GM19328 (cell line): ENCODE results near the gene ZNF444.

ENCODE experiments used
- ATAC-seq: cut with Tn5 transposase; IDR thresholded peaks from one replicate; pipeline ENCODE4 v1.9.1; 2021; ENCODE audit warnings: mild to moderate bottlenecking, moderate library complexity; ENCODE audit not compliant: unreplicated experiment

The ZNF444 gene

DNA sequence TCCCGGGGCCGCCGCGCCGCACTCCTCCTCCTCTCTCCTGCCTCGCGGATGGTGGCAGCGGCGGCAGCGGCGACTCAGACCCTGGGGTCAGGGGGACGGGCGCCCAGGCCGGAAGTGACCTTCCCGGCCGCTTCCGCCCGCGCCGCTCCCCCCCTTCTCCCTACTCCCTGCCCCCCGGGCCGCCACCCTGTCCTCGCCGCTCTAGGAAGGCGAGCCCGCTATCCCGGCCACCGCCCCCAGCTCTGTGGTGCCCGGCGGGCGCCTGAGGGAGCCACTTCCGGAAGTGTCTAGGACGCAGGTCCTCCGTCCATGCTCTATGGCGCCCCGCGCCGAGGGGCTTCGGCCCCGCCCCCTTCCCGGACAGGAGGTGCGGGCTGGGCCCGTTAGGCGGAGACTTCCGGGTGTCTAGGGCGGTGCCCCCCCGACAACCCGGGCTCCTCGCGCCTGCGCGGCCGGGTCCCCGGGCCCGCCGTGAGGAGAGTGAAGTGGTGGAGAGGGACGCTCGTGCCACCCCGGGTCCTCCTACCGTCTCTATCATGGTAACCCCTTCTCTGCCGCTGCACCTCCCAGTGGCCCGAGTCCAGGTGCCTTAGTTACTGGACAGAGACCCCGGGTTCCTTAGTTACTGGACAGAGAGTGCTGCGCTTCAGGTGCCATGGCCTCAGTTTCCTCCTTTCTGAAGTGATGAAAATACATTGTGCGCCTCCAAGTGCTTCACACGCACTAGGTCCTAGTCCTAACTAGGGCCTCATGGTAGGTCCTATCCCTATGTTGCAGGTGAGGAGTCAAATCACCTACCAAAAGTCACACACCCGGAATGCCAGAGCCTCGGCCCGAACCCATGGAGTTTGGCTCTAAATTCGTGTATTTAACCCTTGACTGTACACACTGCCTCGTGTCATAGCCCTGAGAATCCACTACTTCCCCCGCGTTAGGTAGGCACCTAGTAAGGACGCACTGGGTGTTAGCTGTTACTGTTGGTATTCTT, 19.6 kb upstream of the ZNF444 start, which contains the start of gene ZNF787:
Gene ZNF787 (minus strand): TSS at position 116 of the 988 bp plus-strand sequence. CDS start 18,078 bp downstream, outside the sequence.
- ATAC-seq: peak; percentile 78

DNA sequence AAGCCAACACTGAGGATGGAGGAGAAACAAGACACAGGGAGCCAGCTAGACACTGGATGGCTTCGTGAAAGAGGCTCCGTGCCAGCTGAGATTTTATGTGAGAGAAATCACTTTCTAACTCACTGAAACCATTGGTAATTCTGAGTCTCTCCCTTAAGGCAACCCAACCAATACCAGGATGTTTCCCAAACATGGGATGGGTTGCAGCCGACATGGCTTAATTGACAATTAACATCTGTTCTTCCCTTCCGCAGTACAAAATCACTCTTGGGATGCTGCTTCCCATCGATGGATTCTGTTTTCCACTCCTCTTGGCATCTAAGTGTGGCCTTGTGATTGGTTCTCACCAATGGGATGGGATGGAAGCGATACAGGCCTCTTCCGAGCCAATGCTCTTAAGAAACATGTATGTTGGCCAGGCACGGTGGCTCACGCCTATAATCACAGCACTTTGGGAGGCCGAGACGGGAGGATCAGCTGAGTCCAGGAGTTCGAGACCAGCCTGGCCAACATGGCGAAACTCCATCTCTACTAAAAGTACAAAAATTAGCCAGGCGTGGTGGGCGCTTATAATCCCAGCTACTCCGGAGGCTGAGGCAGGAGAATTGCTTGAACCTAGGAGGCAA, 17.7 kb upstream of the ZNF444 start:
- ATAC-seq: no peak

DNA sequence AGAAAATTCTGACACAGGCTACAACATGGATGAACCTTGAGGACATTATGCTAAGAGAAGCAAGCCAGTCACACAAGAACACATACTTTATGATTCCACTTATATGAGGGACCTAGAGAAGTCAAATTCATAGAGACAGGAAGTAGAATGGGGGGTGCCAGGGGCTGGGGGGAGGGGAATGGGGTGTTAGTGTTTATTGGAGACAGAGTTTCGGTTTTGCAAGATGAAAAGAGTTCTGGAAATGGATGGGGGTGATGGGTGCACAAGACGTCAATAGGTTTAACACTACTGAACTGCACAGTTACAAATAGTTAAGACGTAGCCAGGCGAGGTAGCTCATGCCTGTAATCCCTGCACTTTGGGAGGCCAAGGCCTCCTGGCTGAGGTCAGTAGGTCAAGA, 16.5 kb upstream of the ZNF444 start:
- no peak for ATAC-seq

DNA sequence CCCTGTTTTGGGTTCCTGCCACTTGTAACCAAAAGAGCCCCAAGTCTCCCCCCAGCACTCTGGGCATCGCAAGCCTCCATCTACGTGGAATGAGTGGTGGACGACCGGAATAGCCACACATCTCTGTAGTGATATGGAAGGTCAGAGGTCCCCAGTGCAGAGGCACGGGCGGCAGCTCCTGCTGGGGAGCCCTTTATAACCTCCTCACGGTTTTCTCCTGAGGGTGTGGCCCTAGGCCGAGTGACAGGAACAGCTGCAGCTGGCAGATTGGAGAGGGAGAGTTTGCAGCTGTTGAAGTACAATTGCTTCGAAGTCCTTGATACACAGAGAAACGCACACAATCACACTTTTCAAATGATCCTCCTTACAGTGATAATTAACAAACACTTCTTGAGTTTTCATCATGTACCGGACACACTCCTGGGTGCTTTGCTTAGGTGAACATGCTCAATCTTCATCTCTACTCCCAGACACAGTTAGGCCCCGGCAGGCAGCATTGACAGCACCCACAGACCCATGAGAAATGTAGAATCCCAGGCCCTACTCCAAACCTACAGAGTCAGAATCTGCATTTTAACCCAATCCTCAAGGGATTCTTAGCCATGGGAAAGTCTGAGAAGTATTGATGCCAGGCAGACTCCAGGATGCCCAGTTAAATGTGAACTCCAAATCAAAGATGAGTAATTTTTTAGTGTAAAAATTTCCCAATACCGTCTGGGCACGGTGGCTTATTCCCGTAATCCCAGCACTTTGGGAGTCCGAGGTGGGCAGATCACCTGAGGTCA, 15.1 kb upstream of the ZNF444 start:
- ATAC-seq: no peak

DNA sequence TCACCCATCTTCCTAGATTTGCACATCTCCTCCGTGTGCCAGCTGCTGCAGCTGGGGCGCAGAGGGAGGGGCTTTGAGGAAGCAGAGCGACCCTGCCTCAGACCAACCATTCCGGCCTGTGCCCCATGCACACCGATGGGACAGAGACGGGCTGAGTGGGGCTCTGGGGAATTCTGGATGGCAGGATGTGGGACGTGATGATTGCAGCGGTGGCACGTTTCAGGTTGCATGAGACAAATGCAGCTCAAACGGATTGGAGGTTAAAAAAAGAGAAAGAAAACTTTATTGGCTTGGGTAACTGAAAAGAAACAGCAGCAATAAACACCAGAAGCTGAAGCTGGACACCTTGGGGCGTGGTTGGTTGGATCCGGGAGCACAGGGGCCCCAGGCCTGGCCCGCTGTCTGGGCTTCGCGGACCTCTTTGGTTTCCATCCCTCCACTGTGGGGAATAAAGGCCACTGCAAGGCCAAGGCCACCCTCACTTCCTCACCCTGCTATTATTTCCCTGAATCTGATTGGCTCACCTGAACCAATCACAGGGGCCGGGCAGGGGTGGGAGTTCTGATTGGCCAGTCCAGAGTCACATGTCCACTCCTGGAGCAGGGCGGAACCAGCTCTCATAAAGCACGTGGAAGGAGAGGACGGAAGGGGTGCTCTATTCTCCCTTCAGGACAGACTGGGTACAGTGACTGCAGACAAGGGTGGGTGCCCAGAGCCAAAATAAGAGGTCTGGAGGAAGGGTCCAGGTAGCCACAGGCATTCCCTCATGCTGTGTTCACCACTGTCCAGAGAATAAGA, 13.9 kb upstream of the ZNF444 start:
- ATAC-seq: no peak

DNA sequence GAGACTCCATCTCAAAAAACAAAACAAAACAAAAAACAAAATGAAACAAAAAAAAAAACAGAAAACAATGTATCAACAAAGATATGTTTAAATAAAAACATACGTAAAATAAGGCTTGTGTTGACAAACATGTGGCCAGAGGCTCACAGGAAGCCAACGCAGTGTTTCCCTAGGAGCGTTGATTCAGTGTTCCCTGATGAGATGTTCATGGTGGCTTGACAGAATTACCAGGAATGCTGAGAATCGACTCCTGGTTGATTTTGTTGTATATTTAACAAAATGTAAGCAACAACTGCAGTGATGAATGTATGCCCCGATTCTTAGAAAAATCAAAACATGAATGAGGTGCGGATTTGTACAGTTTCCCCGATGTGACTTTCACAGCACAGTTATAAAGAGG, 11.1 kb upstream of the ZNF444 start:
- ATAC-seq: no peak

- no peak for ATAC-seq
Observed at GRCh38 chr19:56131651-56132050, 9.4 kb upstream of the ZNF444 start.

DNA sequence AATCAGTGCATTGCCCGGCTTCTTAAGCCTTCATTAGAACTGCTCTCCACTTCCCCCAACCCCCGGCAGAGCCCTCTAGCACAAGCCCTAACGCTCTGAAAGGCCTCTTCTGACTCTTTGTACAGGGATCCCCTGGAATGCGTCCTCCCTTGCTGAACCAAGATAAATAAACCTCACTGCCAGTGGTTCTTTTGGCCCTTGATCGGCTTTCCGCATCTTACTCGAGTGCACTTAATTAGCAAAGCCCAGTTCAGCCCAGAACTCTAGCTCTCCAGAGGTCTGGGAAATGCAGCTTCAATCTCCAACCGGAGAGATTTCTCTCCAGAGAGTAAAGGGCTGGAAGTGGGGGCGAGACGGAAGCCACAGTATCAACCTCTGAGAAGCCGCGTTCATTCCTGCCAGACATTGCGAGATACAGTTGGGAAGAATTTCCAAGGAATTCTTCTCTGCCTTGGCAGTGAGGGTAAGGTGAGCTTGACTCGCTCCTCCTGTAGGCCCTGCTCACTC, 8.7 kb upstream of the ZNF444 start:
- ATAC-seq: no peak

- peak; percentile 64 for ATAC-seq
Observed at GRCh38 chr19:56133858-56134653, 7.0 kb upstream of the ZNF444 start.

- ATAC-seq: no peak
Observed at GRCh38 chr19:56134654-56134921, 6.5 kb upstream of the ZNF444 start.

GRCh38 chr19:56136362-56136761, 4.7 kb upstream of the ZNF444 start:
- no peak for ATAC-seq

DNA sequence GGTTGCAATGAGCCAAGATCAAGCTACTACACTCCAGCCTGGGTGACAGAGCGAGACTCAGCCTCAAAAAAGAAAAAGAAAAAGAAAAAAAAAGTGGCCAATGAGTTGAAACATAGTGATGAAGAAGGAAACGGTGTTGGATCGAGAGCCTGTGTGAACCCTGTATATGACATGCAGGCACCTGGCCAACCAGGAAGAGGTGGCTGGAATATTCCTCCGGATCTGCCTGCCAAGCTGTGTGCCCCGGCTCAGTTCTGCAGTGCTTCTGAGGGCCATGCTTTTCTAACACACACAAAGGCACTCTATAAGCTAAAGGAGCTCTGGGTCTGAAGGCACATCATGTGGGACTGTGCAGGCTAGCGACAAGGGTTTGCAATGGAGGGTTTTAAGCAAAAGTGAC, 3.7 kb upstream of the ZNF444 start:
- no peak for ATAC-seq

GRCh38 chr19:56138069-56138468, 3.0 kb upstream of the ZNF444 start:
- ATAC-seq: no peak

DNA sequence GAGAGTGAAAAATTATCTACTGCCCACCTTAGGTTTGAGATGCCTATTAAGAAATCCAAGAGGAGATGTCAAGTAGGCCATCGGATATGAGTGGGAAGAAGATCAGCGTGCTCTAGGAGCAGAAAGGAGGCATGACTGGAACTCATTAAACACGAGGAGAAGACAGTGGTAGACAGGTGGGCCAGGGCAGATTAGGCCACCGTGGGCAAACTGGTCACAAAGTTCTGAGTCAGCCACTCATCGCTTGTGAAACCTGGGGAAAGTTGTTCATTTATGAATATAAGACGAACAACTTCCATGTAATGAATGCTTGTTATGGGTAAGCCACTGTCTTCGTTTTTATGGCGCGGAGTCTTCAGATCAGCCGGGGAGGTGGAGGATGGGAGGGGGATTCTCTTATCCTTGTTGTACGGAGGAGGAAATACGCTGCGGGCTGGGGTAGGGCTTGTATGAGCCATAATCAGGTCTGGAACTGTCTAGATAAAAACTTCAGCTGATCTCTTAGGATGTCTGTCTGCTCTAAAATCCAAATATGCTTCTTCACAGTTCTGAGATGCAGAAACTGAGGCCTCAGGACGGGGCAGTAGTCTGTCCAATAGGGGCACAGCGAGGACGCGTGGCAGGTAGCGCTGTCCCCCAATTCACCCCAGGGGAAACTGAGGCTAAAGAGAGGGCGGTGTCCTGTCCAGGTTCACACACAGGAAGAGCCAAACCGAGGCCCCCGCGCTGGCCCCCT, 1.1 kb upstream of the ZNF444 start:
- ATAC-seq: no peak

DNA sequence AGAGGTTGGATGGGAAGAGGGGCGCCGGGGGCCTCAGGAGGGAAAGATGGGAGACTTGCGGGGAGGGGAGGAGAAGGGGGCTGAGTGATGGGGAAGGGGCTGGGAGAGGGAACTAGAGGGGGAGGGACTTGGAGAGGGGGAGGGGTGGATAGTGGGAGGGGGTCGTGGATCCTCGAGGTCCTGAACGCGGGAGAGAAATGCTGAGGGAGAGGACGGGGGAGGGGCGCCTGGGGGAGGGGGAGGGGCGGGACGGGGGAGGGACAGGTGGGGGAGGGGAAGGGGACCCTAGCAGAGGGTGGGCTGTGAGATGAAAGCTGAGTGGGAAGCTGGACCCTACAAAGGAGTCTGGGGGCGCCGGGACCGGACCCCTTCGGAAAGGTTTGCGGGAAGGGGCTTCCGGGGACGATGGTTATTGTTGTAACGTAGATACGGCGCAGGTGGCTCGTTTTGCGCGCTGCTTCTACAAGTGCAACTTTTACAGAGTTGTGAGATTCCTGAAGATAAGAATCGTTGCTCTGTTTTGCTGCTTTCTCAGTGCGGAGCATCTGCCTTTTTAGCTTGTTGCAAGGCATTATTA, 418 bp downstream of the ZNF444 start:
- no peak for ATAC-seq

DNA sequence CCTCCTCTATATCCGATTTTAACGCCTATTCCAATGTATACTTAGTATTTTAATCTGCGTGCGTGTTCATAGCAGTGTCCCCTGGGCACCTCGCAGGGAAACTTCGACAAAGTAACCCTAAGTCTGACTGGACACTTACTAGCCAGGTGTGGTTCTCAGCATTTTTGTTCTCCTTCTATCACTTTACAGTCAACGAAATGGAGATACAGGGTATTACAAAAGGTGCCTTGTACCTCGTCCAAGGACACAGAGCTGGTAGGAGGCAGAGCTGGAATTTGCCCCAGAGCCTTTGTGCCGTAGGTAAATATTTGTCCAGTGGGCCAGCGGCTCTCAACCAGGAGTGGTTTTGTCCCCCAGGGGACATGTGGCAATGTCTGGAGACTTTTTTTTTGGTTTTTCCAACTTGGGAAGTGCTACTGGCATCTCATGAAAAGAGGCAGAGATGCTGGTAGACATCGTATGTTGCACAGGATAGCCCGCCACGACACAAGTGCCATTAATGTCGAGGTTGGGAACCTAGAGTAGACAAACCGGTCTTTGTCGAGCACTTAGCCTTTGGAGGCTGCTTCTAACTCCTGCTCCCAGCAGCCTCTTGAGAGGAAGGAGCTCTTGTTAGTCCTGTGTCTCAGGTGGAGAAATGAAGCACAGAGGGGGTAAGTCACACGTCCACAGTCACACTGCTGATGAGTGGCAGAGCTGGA, 1.1 kb downstream of the ZNF444 start:
- no peak for ATAC-seq

DNA sequence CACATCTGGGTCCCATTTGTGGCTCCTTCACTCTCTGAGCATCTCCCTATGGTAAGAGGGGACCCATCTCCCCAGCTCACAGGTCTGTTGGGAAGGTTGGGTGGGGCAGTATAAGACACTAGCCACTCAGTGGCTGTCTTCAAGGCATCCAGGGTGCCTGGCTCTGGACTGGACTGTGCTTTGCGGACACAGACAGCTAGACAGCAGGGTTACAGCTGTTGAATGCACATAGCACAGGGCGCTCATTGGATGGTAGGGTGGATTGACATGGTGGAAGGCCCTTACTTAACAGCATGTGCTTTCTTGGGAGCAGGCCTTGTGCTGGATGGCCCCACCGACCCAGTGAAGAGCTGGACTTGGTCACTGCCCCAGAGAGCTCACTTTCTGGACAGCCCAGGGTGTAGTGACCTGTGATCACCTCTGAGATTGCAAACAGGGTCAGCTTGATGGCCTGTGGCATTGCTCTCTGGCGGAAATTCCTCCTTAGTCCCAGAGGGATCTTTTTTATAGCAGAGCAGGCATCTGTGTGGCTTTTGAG, 1.9 kb downstream of the ZNF444 start:
- no peak for ATAC-seq

- ATAC-seq: no peak
Observed at GRCh38 chr19:56144376-56144775, 3.3 kb downstream of the ZNF444 start.
